Small intestine (tissue), 7 donors: ENCODE results near the gene SEZ6L2. TPM values are rescaled to one million over a fixed set of nuclear protein-coding genes. Genes with fewer than 3 reads are reported as not detected.
"Not testable (repeated sequence)": the region's sequence is repeated elsewhere in the genome, so short reads cannot be mapped to it uniquely, and the experiment has no call there.

ENCODE experiments used
- DNase-seq, 2 donors: peaks; one replicate each; pipeline versions ENCODE4 v3.0.0 to v3.0.0-alpha.2; 2013
- FAIRE-seq: peaks from 2 replicates; lab custom pipeline; 2012; peaks lifted over from hg19 to GRCh38; lab: Jason Lieb, UNC
- H3K27ac ChIP-seq, 3 donors: one replicate each; pipeline ENCODE4 v1.5.1; 2013; ENCODE audit warnings: low read length in 2 of 3, mild to moderate bottlenecking in 2 of 3, control low read depth in 1 of 3, inconsistent platforms in 1 of 3, low read depth in 1 of 3, moderate library complexity in 1 of 3
- H3K27me3 ChIP-seq, 3 donors: one replicate each; pipeline ENCODE4 v1.6.1; 2013; ENCODE audit warnings: low read length in 3 of 3, inconsistent platforms in 1 of 3; ENCODE audit not compliant: control insufficient read depth in 3 of 3, insufficient read depth in 3 of 3
- H3K36me3 ChIP-seq, 3 donors: one replicate each; pipeline ENCODE4 v1.6.1; 2013; ENCODE audit warnings: low read length in 3 of 3, inconsistent platforms in 1 of 3, low read depth in 1 of 3, mild to moderate bottlenecking in 1 of 3, moderate library complexity in 1 of 3; ENCODE audit not compliant: control insufficient read depth in 3 of 3, insufficient read depth in 2 of 3
- H3K4me1 ChIP-seq, 3 donors: one replicate each; pipeline ENCODE4 v1.6.1; 2013; ENCODE audit warnings: low read length in 2 of 3, inconsistent platforms in 1 of 3, low read depth in 1 of 3, mild to moderate bottlenecking in 1 of 3, moderate library complexity in 1 of 3; ENCODE audit not compliant: control insufficient read depth in 3 of 3, insufficient read depth in 2 of 3
- H3K4me3 ChIP-seq, 3 donors: one replicate each; pipeline ENCODE4 v1.5.1; 2013; ENCODE audit warnings: low read length in 3 of 3, control low read depth in 1 of 3, inconsistent platforms in 1 of 3, low read depth in 1 of 3, mild to moderate bottlenecking in 1 of 3, moderate library complexity in 1 of 3
- H3K9me3 ChIP-seq, 2 donors: one replicate each; pipeline ENCODE4 v1.6.1; 2013; ENCODE audit warnings: low read depth in 1 of 2, low read length in 1 of 2; ENCODE audit not compliant: control insufficient read depth in 2 of 2, insufficient read depth in 1 of 2
- whole genome bisulfite sequencing, 3 donors: extraction: QIAGEN DNeasy Blood & Tissue Kit; methylation state at CpG; one replicate each; pipeline ENCODE4 v1.1.7; 2013; 5-methylcytosine and 5-hydroxymethylcytosine counted together
- polyA plus RNA-seq, 4 donors: library from polyadenylated mRNA; stranded (reverse) in 3 of 4; unstranded in 1 of 4; fragments of 200-250 nt in 3 of 4; fragments of 120-200 nt in 1 of 4; gene quantifications; one replicate each; pipeline versions ENCODE4 v1.2.1 to v1.2.3, GENCODE V29; 2013
- donor health status: healthy with polysubstance abuse.
- donor health status: control.
- donor health status: control.
- donor health status: Bipolar disorder and iron deficiency.
- donor health status: healthy.

SEZ6L2 gene
- polyA plus RNA-seq, 4 donors: 0.67 to 38.9 (median 8.8) TPM

GRCh38 chr16:29876217-29876593 lies 23.1 kb downstream of the SEZ6L2 start:
- no peak for DNase-seq
- WGBS, 3 donors: 31 to 72% (median 56%) methylated on average over 17 to 18 of the region's 18 CpGs
- H3K9me3 ChIP-seq: no peaks in the 10 kb centered on the region
- no peak overlapping the region for H3K27ac ChIP-seq
- FAIRE-seq: no peak
- H3K36me3 ChIP-seq: peaks cover 0 to 53% (median 0%) of the 10 kb centered on the region in 3 donors
- H3K4me1 ChIP-seq: peaks cover 0 to 4% (median 3%) of the 10 kb centered on the region in 3 donors
- peaks cover 0 to 20% (median 0%) of the 10 kb centered on the region in 3 donors for H3K27me3 ChIP-seq
- peak overlapping the region in 1 of 3 donors; percentile 12 for H3K4me3 ChIP-seq

DNA sequence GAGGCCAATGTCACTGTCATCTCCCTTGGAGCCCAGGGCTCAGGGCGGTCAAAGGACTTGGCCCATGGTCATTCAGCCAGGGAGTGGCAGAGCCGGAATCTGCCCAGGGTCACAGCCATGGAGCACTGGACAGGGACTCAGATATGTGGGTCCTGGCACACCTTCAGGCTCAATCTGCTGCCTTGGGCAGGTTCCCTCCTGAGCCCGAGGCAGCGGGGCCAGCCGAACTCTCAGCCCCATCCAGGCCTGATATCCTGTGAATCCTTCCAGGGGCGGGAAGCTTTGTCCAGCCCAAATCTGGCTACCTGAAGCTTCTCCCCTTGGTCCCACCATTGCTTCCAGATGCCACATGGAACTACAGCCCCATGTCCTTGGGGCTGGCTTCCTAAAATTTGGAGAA lies 24.1 kb downstream of the SEZ6L2 start:
- WGBS, 3 donors: 90 to 96% (median 95%) methylated on average over 6 of the region's 6 CpGs
- Histone ChIP-seq H3K4me3 (no peak overlapping the region), H3K27me3 (peaks cover 0 to 20% (median 0%) of the 10 kb centered on the region in 3 donors), H3K9me3 (no peaks in the 10 kb centered on the region), H3K36me3 (peaks cover 0 to 54% (median 0%) of the 10 kb centered on the region in 3 donors), H3K4me1 (peaks cover 0 to 4% (median 3%) of the 10 kb centered on the region in 3 donors), H3K27ac (no peak overlapping the region)
- no peak for DNase-seq
- no peak for FAIRE-seq

DNA sequence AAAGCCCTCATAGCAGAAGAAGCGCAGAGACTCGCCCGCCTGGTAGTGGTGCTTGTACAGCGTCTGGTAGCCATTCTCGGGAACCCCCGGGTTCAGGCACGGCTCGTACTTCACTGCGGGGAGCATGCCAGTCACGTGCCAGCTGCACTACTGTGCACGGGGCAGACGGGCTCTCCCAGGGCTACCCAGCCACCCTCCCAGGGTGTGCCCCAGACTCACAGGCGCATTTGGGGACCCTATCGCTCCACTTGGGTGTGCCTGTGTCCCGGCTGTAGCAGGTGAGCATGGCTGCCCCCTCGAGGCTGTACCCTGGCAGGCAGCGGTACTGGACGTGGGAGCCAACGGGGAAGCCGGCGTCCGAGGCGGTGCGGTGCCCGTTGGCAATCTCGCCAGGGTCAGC lies 26.0 kb downstream of the SEZ6L2 start:
- FAIRE-seq (no peak), DNase-seq (no peak)
- H3K36me3 ChIP-seq: peaks cover 0 to 42% (median 0%) of the 10 kb centered on the region in 3 donors
- peaks cover 0 to 4% (median 3%) of the 10 kb centered on the region in 3 donors for H3K4me1 ChIP-seq
- no peak overlapping the region for H3K4me3 ChIP-seq
- H3K9me3 ChIP-seq: no peaks in the 10 kb centered on the region
- H3K27me3 ChIP-seq: peaks cover 0 to 20% (median 0%) of the 10 kb centered on the region in 3 donors
- no peak overlapping the region for H3K27ac ChIP-seq
- WGBS, 3 donors: 92 to 95% (median 93%) methylated on average over 23 to 26 of the region's 26 CpGs

- FAIRE-seq: no peak
- Histone ChIP-seq H3K9me3 (no peaks in the 10 kb centered on the region), H3K4me1 (peaks cover 0 to 4% (median 3%) of the 10 kb centered on the region in 3 donors), H3K36me3 (peaks cover 0 to 41% (median 0%) of the 10 kb centered on the region in 3 donors), H3K4me3 (no peak overlapping the region), H3K27ac (no peak overlapping the region), H3K27me3 (peaks cover 0 to 11% (median 0%) of the 10 kb centered on the region in 3 donors)
- 87 to 95% (median 94%) methylated on average over 15 to 16 of the region's 16 CpGs for WGBS, 3 donors
- DNase-seq: no peak
These were observed 27.4 kb downstream of the SEZ6L2 start for GRCh38 chr16:29871822-29872546.

DNA sequence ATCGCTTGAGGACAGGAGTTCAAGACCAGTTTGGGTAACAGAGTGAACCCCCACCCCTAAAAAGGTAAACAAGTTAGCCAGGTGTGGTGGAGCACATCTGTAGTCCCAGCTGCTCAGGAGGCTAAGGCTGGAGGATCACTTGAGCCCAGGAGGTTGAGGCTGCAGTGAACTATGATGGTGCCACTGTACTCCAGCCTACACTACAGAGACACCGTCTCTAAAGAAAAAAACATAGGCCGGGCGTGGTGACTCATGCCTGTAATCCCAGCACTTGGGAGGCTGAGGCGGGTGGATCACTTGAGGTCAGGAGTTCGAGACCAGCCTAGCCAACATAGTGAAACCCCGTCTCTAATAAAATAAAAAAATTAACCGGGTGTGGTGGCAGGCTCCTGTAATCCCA lies 30.3 kb downstream of the SEZ6L2 start:
- 75 to 90% (median 86%) methylated on average over 8 of the region's 8 CpGs for WGBS, 3 donors
- not testable (repeated sequence) for H3K27me3 ChIP-seq, H3K9me3 ChIP-seq, FAIRE-seq, DNase-seq, H3K27ac ChIP-seq, H3K4me1 ChIP-seq, H3K4me3 ChIP-seq
- peaks cover 0 to 34% (median 0%) of the 10 kb centered on the region in 3 donors for H3K36me3 ChIP-seq

DNA sequence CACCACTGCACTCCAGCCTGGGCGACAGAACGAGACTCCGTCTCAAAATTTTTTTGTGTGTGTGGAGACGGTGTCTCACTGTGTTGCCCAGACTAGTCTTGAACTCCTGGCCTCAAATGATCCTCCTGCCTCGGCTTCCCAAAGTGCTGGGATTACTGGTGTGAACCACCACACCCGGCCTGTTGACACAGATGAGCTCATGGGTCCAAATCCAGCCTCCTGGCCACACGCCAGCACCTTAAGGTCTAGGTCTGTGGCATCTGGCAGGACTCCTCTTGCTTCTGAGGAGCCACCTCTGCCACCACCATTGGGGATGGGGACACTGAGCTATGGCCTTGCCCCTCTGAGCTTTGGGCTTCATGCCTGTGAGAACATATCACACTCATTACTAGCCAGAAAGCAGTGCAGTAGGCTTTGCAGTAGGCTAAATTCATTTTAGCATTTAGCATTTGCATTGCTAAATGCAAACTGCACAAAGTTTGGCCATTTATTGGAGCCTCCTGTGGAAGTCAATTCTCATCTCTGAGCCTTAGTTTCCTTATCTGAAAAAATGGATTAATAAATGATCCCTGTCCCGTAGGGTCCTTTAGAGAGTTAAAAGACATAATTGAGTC lies 30.8 kb downstream of the SEZ6L2 start:
- peaks cover 0 to 31% (median 0%) of the 10 kb centered on the region in 3 donors for H3K36me3 ChIP-seq
- WGBS, 3 donors: 62 to 69% (median 67%) methylated on average over 8 of the region's 8 CpGs
- H3K27me3 ChIP-seq: no peaks in the 10 kb centered on the region
- peaks cover 0 to 4% (median 0%) of the 10 kb centered on the region in 3 donors for H3K4me1 ChIP-seq
- H3K4me3 ChIP-seq: no peak overlapping the region
- no peaks in the 10 kb centered on the region for H3K9me3 ChIP-seq
- H3K27ac ChIP-seq: no peak overlapping the region
- DNase-seq (no peak), FAIRE-seq (no peak)

DNA sequence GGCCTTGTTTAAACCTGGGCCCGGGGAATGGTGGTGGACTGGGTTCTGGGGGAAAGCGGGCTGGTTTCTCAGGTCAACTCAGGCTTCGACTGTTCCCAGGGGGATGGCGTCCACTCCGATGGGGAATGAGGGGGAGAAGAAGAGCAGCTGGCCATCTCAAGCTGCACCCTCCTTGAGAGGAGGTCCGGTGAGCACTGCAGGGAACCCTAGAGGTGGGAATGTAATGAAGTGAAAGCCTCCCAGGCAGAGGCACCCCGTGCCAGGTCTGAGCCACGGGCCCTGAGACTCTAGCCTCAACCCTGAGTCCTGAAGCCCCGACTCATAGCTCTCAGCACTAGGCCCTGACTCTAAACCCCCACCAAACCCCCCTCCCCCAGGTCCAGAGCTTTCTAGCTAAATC lies 35.1 kb downstream of the SEZ6L2 start:
- DNase-seq: no peak
- Histone ChIP-seq H3K27ac (no peak overlapping the region), H3K9me3 (no peaks in the 10 kb centered on the region), H3K4me3 (no peak overlapping the region), H3K36me3 (peaks cover under 1 to 23% (median 6%) of the 10 kb centered on the region in 3 donors), H3K27me3 (no peaks in the 10 kb centered on the region), H3K4me1 (peaks cover 2 to 17% (median 4%) of the 10 kb centered on the region in 3 donors)
- no peak for FAIRE-seq
- 85 to 88% (median 86%) methylated on average over 8 to 9 of the region's 9 CpGs for WGBS, 3 donors

DNA sequence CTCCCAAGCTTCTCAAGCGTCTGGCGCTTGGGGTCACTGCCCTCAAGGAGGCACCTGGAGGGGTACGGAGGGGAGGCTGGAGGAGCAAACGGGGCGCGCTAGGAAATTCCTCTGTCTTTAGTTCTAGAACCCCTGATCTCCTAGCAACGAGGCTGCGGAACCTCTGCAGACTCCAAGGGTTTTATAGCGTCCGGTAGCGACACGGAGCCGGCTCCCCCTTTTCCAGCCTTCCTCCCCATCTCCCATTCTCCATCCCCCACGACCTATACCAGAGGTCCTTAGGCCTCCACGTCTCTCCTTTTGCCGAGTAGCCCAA lies 35.7 kb downstream of the SEZ6L2 start:
- Histone ChIP-seq H3K27ac (peak overlapping the region in 1 of 3 donors; percentile 83), H3K9me3 (no peaks in the 10 kb centered on the region), H3K4me3 (peak overlapping the region in 1 of 3 donors; percentile 7), H3K36me3 (peaks cover 5 to 29% (median 6%) of the 10 kb centered on the region in 3 donors), H3K4me1 (peaks cover 2 to 17% (median 4%) of the 10 kb centered on the region in 3 donors), H3K27me3 (no peaks in the 10 kb centered on the region)
- WGBS, 3 donors: 32 to 38% (median 36%) methylated on average over 16 of the region's 16 CpGs
- no peak for DNase-seq
- no peak for FAIRE-seq
